IMR-90 (cell line): ENCODE measurements around the gene CDKAL1. TPM values are rescaled to one million over a fixed set of nuclear protein-coding genes. Genes with fewer than 3 reads are reported as not detected.
A peak's percentile ranks its signal among the peaks of the same experiment; 100 is the strongest.

Experiments used
- ATAC-seq: fragments of 200-7000 bp; cut with Tn5 transposase; 2 replicates; pipeline ENCODE4 v1.9.1; 2020; ENCODE audit warnings: low read depth, mild to moderate bottlenecking, moderate library complexity
- BruUV-seq: library from RNA; stranded (reverse); fragments of 400-500 nt; replicated peaks from 2 replicates; lab custom pipeline; 2021; lab: Mats Ljungman, UMichigan
- CTCF ChIA-PET: fragments of 300-600 bp; formaldehyde crosslinking; extraction: SDS; loops from one replicate; lab custom pipeline; 2021; ENCODE audit warnings: antibody characterized with exemption; lab: Yijun Ruan, JAX
- POLR2A ChIA-PET: fragments of 300-600 bp; sonication (Branson Sonifier 250); formaldehyde crosslinking; loops from one replicate; lab custom pipeline; 2022; ENCODE audit warnings: antibody characterized with exemption; ENCODE audit not compliant: unreplicated experiment; lab: Charles Lee
- DNase-seq: peaks from one replicate; pipeline ENCODE4 v3.0.0; 2013
- H2AFZ ChIP-seq: replicated peaks from 2 replicates; pipeline ENCODE3; 2013; ENCODE audit warnings: low read length, mild to moderate bottlenecking; ENCODE audit not compliant: poor library complexity
- H2AK5ac ChIP-seq: 2 replicates; pipeline ENCODE4 v1.6.1; 2013; ENCODE audit warnings: low read depth, low read length, inconsistent platforms
- H2AK9ac ChIP-seq: replicated peaks from 2 replicates; pipeline ENCODE3; 2013; ENCODE audit warnings: mild to moderate bottlenecking, low read depth, low read length, moderate library complexity; ENCODE audit not compliant: poor library complexity
- H2BK120ac ChIP-seq: 2 replicates; pipeline ENCODE4 v1.6.1; 2013; ENCODE audit warnings: low read depth, low read length, inconsistent platforms
- H2BK15ac ChIP-seq: 3 replicates; pipeline ENCODE4 v1.6.1; 2013; ENCODE audit warnings: low read depth, low read length, inconsistent platforms
- H2BK20ac ChIP-seq: 2 replicates; pipeline ENCODE4 v1.6.1; 2013; ENCODE audit warnings: low read depth, mild to moderate bottlenecking, inconsistent platforms, low read length, moderate library complexity
- H2BK5ac ChIP-seq: 2 replicates; pipeline ENCODE4 v1.6.1; 2013; ENCODE audit warnings: mild to moderate bottlenecking, low read depth, low read length, inconsistent platforms; ENCODE audit not compliant: poor library complexity, severe bottlenecking
- H3K14ac ChIP-seq: replicated peaks from 2 replicates; pipeline ENCODE4 v1.6.1; 2013; ENCODE audit warnings: low read depth, low read length, inconsistent platforms
- H3K18ac ChIP-seq: 2 replicates; pipeline ENCODE4 v1.6.1; 2013; ENCODE audit warnings: low read depth, low read length, control low read depth
- H3K23ac ChIP-seq: 2 replicates; pipeline ENCODE4 v1.6.1; 2013; ENCODE audit warnings: low read depth, low read length, inconsistent platforms
- H3K27ac ChIP-seq: 2 replicates; pipeline ENCODE4 v1.5.1; 2013; ENCODE audit warnings: mild to moderate bottlenecking, control low read depth, low read length; ENCODE audit not compliant: insufficient read depth
- H3K27me3 ChIP-seq: 2 replicates; pipeline ENCODE4 v1.6.1; 2013; ENCODE audit warnings: low read length; ENCODE audit not compliant: control insufficient read depth, insufficient read depth
- H3K36me3 ChIP-seq: 2 replicates; pipeline ENCODE4 v1.6.1; 2013; ENCODE audit warnings: low read length, mixed read lengths; ENCODE audit not compliant: control insufficient read depth, insufficient read depth
- H3K4ac ChIP-seq: 2 replicates; pipeline ENCODE4 v1.6.1; 2013; ENCODE audit warnings: low read depth, low read length, inconsistent platforms
- H3K4me1 ChIP-seq: 2 replicates; pipeline ENCODE4 v1.6.1; 2013; ENCODE audit warnings: low read length, mixed read lengths; ENCODE audit not compliant: control insufficient read depth, insufficient read depth
- H3K4me2 ChIP-seq: 2 replicates; pipeline ENCODE4 v1.6.1; 2013; ENCODE audit warnings: low read depth, mild to moderate bottlenecking, control low read depth, low read length, moderate library complexity
- H3K4me3 ChIP-seq: 2 replicates; pipeline ENCODE4 v1.5.1; 2013; ENCODE audit warnings: low read depth, mild to moderate bottlenecking, control low read depth, low read length, moderate library complexity; ENCODE audit not compliant: insufficient read depth
- H3K56ac ChIP-seq: 2 replicates; pipeline ENCODE4 v1.6.1; 2013; ENCODE audit warnings: low read length, inconsistent platforms; ENCODE audit not compliant: insufficient read depth; ENCODE audit errors: extremely low read depth
- H3K79me1 ChIP-seq, 2 experiments: 2 replicates each; pipeline ENCODE4 v1.6.1; 2013; ENCODE audit warnings: low read length in 2 of 2, inconsistent platforms in 1 of 2, low read depth in 1 of 2
- H3K9ac ChIP-seq: 2 replicates; pipeline ENCODE4 v1.6.1; 2013; ENCODE audit warnings: low read depth, low read length, control low read depth
- H3K9me1 ChIP-seq: 2 replicates; pipeline ENCODE4 v1.6.1; 2013; ENCODE audit warnings: low read length, inconsistent platforms; ENCODE audit not compliant: insufficient read depth
- H3K9me3 ChIP-seq: 2 replicates; pipeline ENCODE4 v1.6.1; 2013; ENCODE audit warnings: low read length; ENCODE audit not compliant: control insufficient read depth, insufficient read depth
- H4K20me1 ChIP-seq: 2 replicates; pipeline ENCODE4 v1.6.1; 2013; ENCODE audit warnings: low read length, inconsistent platforms; ENCODE audit not compliant: insufficient read depth
- H4K5ac ChIP-seq: 2 replicates; pipeline ENCODE4 v1.6.1; 2013; ENCODE audit warnings: mild to moderate bottlenecking, low read depth, low read length, control low read depth
- H4K8ac ChIP-seq, 2 experiments: 2 replicates each; pipeline ENCODE4 v1.6.1; 2013; ENCODE audit warnings: low read depth in 2 of 2, low read length in 2 of 2, control low read depth in 1 of 2, inconsistent platforms in 1 of 2
- H4K91ac ChIP-seq: 2 replicates; pipeline ENCODE4 v1.6.1; 2013; ENCODE audit warnings: low read depth, low read length, inconsistent platforms; ENCODE audit not compliant: insufficient read depth
- BHLHE40 ChIP-seq: fragments of 150-350 bp; IDR thresholded peaks from 2 replicates; pipeline ENCODE4 v1.6.1; 2016; ENCODE audit warnings: mild to moderate bottlenecking, low read depth, low read length
- CEBPB ChIP-seq: IDR thresholded peaks from 2 replicates; pipeline ENCODE4 v1.6.1; 2012; ENCODE audit warnings: low read depth, low read length, improper control_type of control experiment
- CHD1 ChIP-seq: IDR thresholded peaks from 2 replicates; pipeline ENCODE4 v1.6.1; 2012; ENCODE audit warnings: low read depth, low read length, improper control_type of control experiment
- CTCF ChIP-seq: conservative IDR thresholded peaks from 2 replicates; pipeline ENCODE4 v1.5.1; 2012; ENCODE audit warnings: mild to moderate bottlenecking, low read depth, low read length, improper control_type of control experiment
- ELK1 ChIP-seq: fragments of 150-350 bp; IDR thresholded peaks from 2 replicates; pipeline ENCODE4 v1.6.1; 2016; ENCODE audit warnings: low read depth, mild to moderate bottlenecking, low read length, moderate library complexity, borderline replicate concordance
- FOS ChIP-seq: fragments of 150-350 bp; IDR thresholded peaks from 2 replicates; pipeline ENCODE4 v1.6.1; 2016; ENCODE audit warnings: low read depth, low read length
- MAFK ChIP-seq: IDR thresholded peaks from 2 replicates; pipeline ENCODE4 v1.6.1; 2012; ENCODE audit warnings: low read depth, low read length, improper control_type of control experiment
- MAZ ChIP-seq: IDR thresholded peaks from 2 replicates; pipeline ENCODE4 v1.6.1; 2012; ENCODE audit warnings: low read depth, mild to moderate bottlenecking, low read length, improper control_type of control experiment, moderate library complexity, borderline replicate concordance
- MXI1 ChIP-seq: IDR thresholded peaks from 2 replicates; pipeline ENCODE4 v1.6.1; 2012; ENCODE audit warnings: low read depth, mild to moderate bottlenecking, low read length, moderate library complexity, borderline replicate concordance
- NFE2L2 ChIP-seq: fragments of 150-350 bp; IDR thresholded peaks from 2 replicates; pipeline ENCODE4 v1.6.1; 2016; ENCODE audit warnings: low read depth, mild to moderate bottlenecking, low read length
- POLR2A ChIP-seq: IDR thresholded peaks from 2 replicates; pipeline ENCODE4 v1.6.1; 2012; ENCODE audit warnings: mild to moderate bottlenecking, low read depth, low read length
- RAD21 ChIP-seq: IDR thresholded peaks from 2 replicates; pipeline ENCODE4 v1.6.1; 2012; ENCODE audit warnings: low read length, improper control_type of control experiment
- RCOR1 ChIP-seq: IDR thresholded peaks from 2 replicates; pipeline ENCODE4 v1.6.1; 2012; ENCODE audit warnings: mild to moderate bottlenecking, low read length, improper control_type of control experiment; ENCODE audit not compliant: insufficient replicate concordance
- RFX5 ChIP-seq: IDR thresholded peaks from 2 replicates; pipeline ENCODE4 v1.8.0; 2012; ENCODE audit warnings: low read depth, mild to moderate bottlenecking, low read length, moderate library complexity
- SMC3 ChIP-seq: fragments of 150-350 bp; IDR thresholded peaks from 2 replicates; pipeline ENCODE4 v1.6.1; 2016; ENCODE audit warnings: low read depth, mild to moderate bottlenecking, antibody characterized with exemption, low read length, moderate library complexity
- USF2 ChIP-seq: fragments of 150-350 bp; IDR thresholded peaks from 2 replicates; pipeline ENCODE4 v1.6.1; 2017; ENCODE audit warnings: mild to moderate bottlenecking, antibody characterized with exemption, low read length, low read depth
- WGBS, 2 experiments: methylation state at CpG; one replicate each; pipeline versions ENCODE4 v1.1.5 to v1.1.7; 2013; ENCODE audit warnings: missing lambda C conversion rate in 2 of 2; ENCODE audit not compliant: insufficient read length in 1 of 2; ENCODE audit errors: extremely low coverage in 2 of 2; 5-methylcytosine and 5-hydroxymethylcytosine counted together
- dilution Hi-C: fragments of 300-500 bp; cut with HindIII; formaldehyde crosslinking; loops from one replicate; pipeline ENCODE4 v1.14.3; 2018; ENCODE audit warnings: low sequenced_read_pairs; ENCODE audit not compliant: unreplicated experiment
- in situ Hi-C: fragments of 300-500 bp; cut with MboI; formaldehyde crosslinking; loops from 3 replicates; pipeline ENCODE4 v1.14.3; 2019; ENCODE audit warnings: low sequenced_read_pairs, inconsistent platforms, mixed read lengths
- intact Hi-C: fragments of 100-400 bp; cut with micrococcal nuclease; formaldehyde crosslinking; loops from 2 replicates; pipeline ENCODE4 v1.10.0; 2022
- polyA plus RNA-seq, 3 experiments: library from polyadenylated mRNA; depleted of rRNA; stranded (reverse); fragments of >200 nt; gene quantifications; 2 replicates each; pipeline ENCODE4 v1.2.3, GENCODE V29; 2012; ENCODE audit warnings: low replicate concordance in 1 of 3
- total RNA-seq: library from RNA; depleted of rRNA; stranded (reverse); fragments of >200 nt; gene quantifications from 2 replicates; pipeline ENCODE4 v1.2.3, GENCODE V29; 2012

Gene CDKAL1
- total and polyA plus RNA-seq, 2 of the 4 experiments (the other 2 are of a cell fraction), result 3.7 to 13.1 TPM

GRCh38 chr6:21024616-21025015 is 490.4 kb downstream of the CDKAL1 start:
- H3K23ac ChIP-seq, result peak overlapping the region; percentile 41; the same call in 1 of the 2 replicates
- ATAC-seq (no peak), DNase-seq (no peak)
- peak overlapping the region; percentile 64 for H2BK20ac ChIP-seq
- POLR2A ChIA-PET, result no interaction called here
- peaks cover 2% of the 10 kb centered on the region; the same call in 1 of the 2 replicates for H3K4me1 ChIP-seq
- peak overlapping the region; percentile 2; the same call in 1 of the 2 replicates for H4K91ac ChIP-seq
- no peak overlapping the region; the same call in 1 of the 2 replicates for H4K5ac ChIP-seq
- TF ChIP-seq MXI1, result no peak
- no peak for TF ChIP-seq ELK1
- no peak for TF ChIP-seq FOS
- TF ChIP-seq USF2, result no peak
- TF ChIP-seq POLR2A, result no peak
- TF ChIP-seq NFE2L2, result no peak
- no peak for TF ChIP-seq CEBPB
- no peak for TF ChIP-seq RAD21
- TF ChIP-seq MAFK, result no peak
- no peak for TF ChIP-seq RCOR1
- TF ChIP-seq MAZ, result no peak
- no peak for TF ChIP-seq CTCF
- no peak for TF ChIP-seq RFX5
- no peak for TF ChIP-seq CHD1
- no peak for TF ChIP-seq SMC3
- TF ChIP-seq BHLHE40, result no peak
- no peak overlapping the region for H3K9ac ChIP-seq
- no peak overlapping the region for H2BK15ac ChIP-seq
- H3K4ac ChIP-seq, result no peak overlapping the region
- in situ Hi-C loops, result no loop called here
- no peaks in the 10 kb centered on the region for H3K79me1 ChIP-seq
- peak overlapping the region; percentile 82; the same call in 1 of the 2 replicates for H3K18ac ChIP-seq
- H2AFZ ChIP-seq, result no peak overlapping the region
- H3K27ac ChIP-seq, result no peak overlapping the region
- H3K27me3 ChIP-seq, result no peaks in the 10 kb centered on the region
- no peaks in the 10 kb centered on the region for H4K20me1 ChIP-seq
- CTCF ChIA-PET, result no interaction called here
- peak overlapping the region; percentile 31; the same call in 1 of the 2 replicates for H3K14ac ChIP-seq
- intact Hi-C loops, result loop anchor here (10.0 kb wide), 1 partner anchor 1120 kb away; no protein-coding TSS in a partner anchor
- no peaks in the 10 kb centered on the region for H3K9me1 ChIP-seq
- 0 out of 2 replicates have a peak overlapping the region, but pooled peaks have one; percentile 45 for H2BK120ac ChIP-seq
- BruUV-seq, result no TSS peak
- dilution Hi-C loops, result no loop called here
- H2AK9ac ChIP-seq, result no peak overlapping the region
- H3K4me2 ChIP-seq, result no peak overlapping the region
- peak overlapping the region; percentile 10 for H2BK5ac ChIP-seq
- H3K9me3 ChIP-seq, result peaks cover 5% of the 10 kb centered on the region; the same call in 1 of the 2 replicates
- no peak overlapping the region for H3K56ac ChIP-seq
- H2AK5ac ChIP-seq, result peak overlapping the region; percentile 36
- WGBS, 2 experiments, result 83% methylated on average over 1 of the region's 1 CpG; no CpG with 5 or more reads in 1 of the 2 experiments
- H4K8ac ChIP-seq, result no peak overlapping the region
- H3K36me3 ChIP-seq, result no peaks in the 10 kb centered on the region
- H3K4me3 ChIP-seq, result no peak overlapping the region
